AG04450 (cell line): ENCODE measurements around the gene ARHGAP26. TPM values are rescaled to one million over a fixed set of nuclear protein-coding genes. Genes with fewer than 3 reads are reported as not detected.

Experiments
- CTCF ChIA-PET: fragments of 300-600, 350-600 bp; formaldehyde crosslinking; extraction: SDS; loops from one replicate; lab custom pipeline; 2022; ENCODE audit warnings: antibody characterized with exemption, inconsistent platforms; lab: Charles Lee
- POLR2A ChIA-PET: fragments of 350-600 bp; formaldehyde crosslinking; extraction: SDS; loops from one replicate; lab custom pipeline; 2021; ENCODE audit warnings: antibody characterized with exemption, inconsistent platforms; lab: Yijun Ruan, JAX
- DNase-seq: peaks from one replicate; pipeline ENCODE4 v3.0.0-alpha.2; 2011; ENCODE audit warnings: low read depth, low spot score
- H3K27ac ChIP-seq: one replicate; pipeline ENCODE4 v1.5.1; 2012; ENCODE audit warnings: low read depth, low read length, control low read depth
- H3K27me3 ChIP-seq: one replicate; pipeline ENCODE4 v1.6.0; 2012; ENCODE audit warnings: low read length; ENCODE audit not compliant: control insufficient read depth, insufficient read depth
- H3K4me3 ChIP-seq: 2 replicates; pipeline ENCODE4 v1.5.1; 2011; ENCODE audit warnings: mild to moderate bottlenecking, low read depth, low read length, control low read depth
- H3K9me3 ChIP-seq: 2 replicates; pipeline ENCODE4 v1.5.1; 2012; ENCODE audit warnings: low read length; ENCODE audit not compliant: control insufficient read depth, insufficient read depth
- CTCF ChIP-seq: IDR thresholded peaks from 2 replicates; pipeline ENCODE4 v1.5.1; 2011; ENCODE audit warnings: low read depth, low read length, control low read depth, inconsistent platforms
- polyA plus RNA-seq: library from polyadenylated mRNA; depleted of rRNA; stranded (reverse); fragments of >200 nt; gene quantifications from 2 replicates; pipeline ENCODE4 v1.2.3, GENCODE V29; 2011

Gene ARHGAP26
- polyA plus RNA-seq, 1 experiment = 0.56 TPM

DNA sequence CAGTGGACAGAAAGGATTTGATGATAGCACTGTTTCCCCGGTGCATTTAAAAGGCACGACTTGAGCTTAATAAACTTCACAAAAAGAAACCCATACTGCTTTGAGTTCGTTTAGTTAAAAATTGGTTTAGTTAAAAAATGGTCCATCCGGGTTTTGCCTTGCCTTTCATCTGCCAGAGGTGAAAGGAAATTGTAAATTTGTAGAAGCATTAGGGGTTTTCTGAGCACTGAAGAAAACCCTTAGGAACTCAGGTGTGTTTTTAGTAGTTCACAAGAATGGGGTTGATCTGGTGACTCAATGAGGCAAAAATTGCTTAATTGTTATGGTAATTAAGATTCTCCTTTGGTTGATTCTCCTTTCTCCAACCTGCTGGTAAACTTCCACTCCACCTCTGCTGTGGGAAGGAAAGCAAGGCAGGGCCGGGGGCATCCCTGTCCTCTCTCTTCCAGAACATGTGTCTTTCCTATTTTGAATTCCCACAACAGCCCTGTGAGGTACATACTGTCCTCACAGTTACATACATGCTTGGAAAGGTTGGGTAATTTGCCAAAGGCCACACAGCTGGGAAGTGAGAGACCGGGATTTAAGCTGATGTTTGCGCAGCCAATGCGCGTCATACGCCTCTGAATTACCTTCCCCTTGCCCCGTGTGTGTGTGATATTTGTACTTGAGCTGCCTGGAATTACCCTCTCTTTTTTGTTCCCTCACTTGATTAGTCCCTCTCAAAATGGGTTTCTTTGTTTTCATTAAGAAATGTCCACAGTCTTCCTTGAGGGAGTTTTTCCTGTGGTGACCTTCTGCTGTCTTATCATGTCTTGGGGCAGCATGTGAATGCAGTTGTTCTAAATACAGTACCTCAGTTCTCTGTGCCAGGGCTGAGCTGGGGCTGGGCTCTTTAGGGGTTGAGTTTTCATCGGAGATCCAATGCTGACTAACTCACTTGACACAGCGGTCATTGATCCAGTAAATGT lies 94.4 kb downstream of the ARHGAP26 start:
- CTCF ChIA-PET = interaction anchor here (1.2 to 7.6 kb wide), 3 partner anchors 17 to 151 kb away, joined by 4 to 48 read pairs (median 26); no protein-coding TSS in a partner anchor
- Histone ChIP-seq H3K4me3 (no peak overlapping the region), H3K27me3 (peaks cover 20% of the 10 kb centered on the region), H3K27ac (no peak overlapping the region), H3K9me3 (no peaks in the 10 kb centered on the region)
- DNase-seq = no peak
- no peak for TF ChIP-seq CTCF
- POLR2A ChIA-PET = no interaction called here

DNA sequence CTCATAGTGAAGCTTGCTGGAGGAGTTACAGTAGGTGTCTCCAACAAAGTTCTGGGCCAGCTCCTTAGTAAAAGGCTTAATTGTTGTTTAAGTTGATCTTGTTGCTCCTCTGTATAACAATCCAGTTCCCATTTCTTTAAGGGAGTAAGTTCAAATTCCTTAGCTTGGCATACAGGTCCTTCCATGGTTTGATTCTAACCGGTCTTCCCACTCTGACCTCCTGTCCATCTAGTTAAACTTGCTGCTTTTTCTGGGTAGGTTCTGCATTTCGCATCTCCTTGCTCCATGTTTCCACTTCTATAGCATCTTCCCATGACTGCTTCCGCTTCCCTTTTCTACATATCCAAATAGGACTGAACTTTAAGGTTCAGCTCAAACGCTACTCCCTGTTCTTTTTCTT lies 95.5 kb downstream of the ARHGAP26 start:
- CTCF ChIA-PET = interaction anchor here (0.6 to 7.6 kb wide), 5 partner anchors 94 to 574 kb away, joined by 3 to 48 read pairs (median 4); no protein-coding TSS in a partner anchor
- no peak overlapping the region for H3K27ac ChIP-seq
- POLR2A ChIA-PET = no interaction called here
- H3K27me3 ChIP-seq = peaks cover 18% of the 10 kb centered on the region
- no peak for TF ChIP-seq CTCF
- H3K4me3 ChIP-seq = no peak overlapping the region
- H3K9me3 ChIP-seq = no peaks in the 10 kb centered on the region
- no peak for DNase-seq

GRCh38 chr5:142866563-142867275 lies 96.5 kb downstream of the ARHGAP26 start:
- Histone ChIP-seq H3K27ac (no peak overlapping the region), H3K4me3 (no peak overlapping the region), H3K9me3 (no peaks in the 10 kb centered on the region), H3K27me3 (peaks cover 24% of the 10 kb centered on the region)
- DNase-seq = peak; percentile 18
- ChIA-PET POLR2A (no interaction called here), CTCF (interaction anchor here (0.5 to 11.7 kb wide), 14 partner anchors 9 to 266 kb away, joined by 3 to 250 read pairs (median 4); partner anchors contain the start of gene ARHGAP26)
- TF ChIP-seq CTCF = peak; percentile 66

DNA sequence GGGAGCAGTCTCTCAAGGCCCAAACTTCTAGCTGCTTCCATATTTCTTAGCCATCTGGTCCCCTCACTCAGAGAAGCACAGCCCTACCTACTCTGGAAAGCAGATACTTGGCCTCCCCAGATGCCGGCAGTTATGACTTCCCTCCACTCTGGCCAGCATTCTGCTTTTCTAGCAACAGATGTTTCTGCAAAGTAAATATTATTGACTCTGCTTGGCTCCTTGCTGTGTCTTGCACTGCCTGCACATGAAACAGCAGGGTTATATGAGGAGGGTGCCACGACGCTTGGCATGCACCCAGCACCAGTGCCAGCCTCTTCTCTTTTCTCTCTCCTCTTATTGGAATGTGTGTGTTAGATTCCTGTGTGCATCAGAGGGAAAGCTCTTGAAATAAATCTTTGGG lies 99.7 kb downstream of the ARHGAP26 start:
- no peak for DNase-seq
- POLR2A ChIA-PET = no interaction called here
- TF ChIP-seq CTCF = no peak

More for the DNA sequence above, 99.7 kb downstream of the ARHGAP26 start:
- H3K27me3 ChIP-seq = peaks cover 28% of the 10 kb centered on the region
- H3K4me3 ChIP-seq = no peak overlapping the region
- H3K9me3 ChIP-seq = no peaks in the 10 kb centered on the region
- CTCF ChIA-PET = interaction anchor here (1.4 to 11.7 kb wide), 2 partner anchors 154 to 214 kb away, joined by 3 to 250 read pairs; no protein-coding TSS in a partner anchor
- H3K27ac ChIP-seq = no peak overlapping the region
